Stimulated activated naive B cell treated with anti-CD40 and anti-IgM and Interleukin-4, amounts not matched to agents 10 μg/mL and 1 μg/mL and 100 μg/mL, for 72 hours (primary cell): ENCODE results near the gene SPTLC2.
A peak's percentile ranks its signal among the peaks of the same experiment; 100 is the strongest.

Experiments
- ATAC-seq, 2 donors: fragments of 150-1000 bp; cut with Tn5 transposase; replicated peaks; 2 replicates each; pipeline ENCODE4 v1.10.0; 2021; ENCODE audit warnings: moderate library complexity in 1 of 2
- DNase-seq: peaks from one replicate; pipeline ENCODE4 v3.0.0; 2021
- H3K27ac Mint-ChIP-seq: one replicate; pipeline ENCODE4 v1.8.0; 2022; ENCODE audit warnings: mild to moderate bottlenecking, mixed read lengths
- H3K27me3 Mint-ChIP-seq, 2 donors: one replicate each; pipeline ENCODE4 v1.8.0; 2022; ENCODE audit warnings: mixed read lengths in 2 of 2
- H3K36me3 Mint-ChIP-seq, 2 donors: one replicate each; pipeline ENCODE4 v1.8.0; 2022; ENCODE audit warnings: mixed read lengths in 2 of 2, mild to moderate bottlenecking in 1 of 2
- H3K4me1 Mint-ChIP-seq, 2 donors: one replicate each; pipeline ENCODE4 v1.8.0; 2022; ENCODE audit warnings: mixed read lengths in 2 of 2, mild to moderate bottlenecking in 1 of 2
- H3K4me3 Mint-ChIP-seq, 2 donors: one replicate each; pipeline ENCODE4 v1.8.0; 2022; ENCODE audit warnings: mild to moderate bottlenecking in 2 of 2, mixed read lengths in 2 of 2, moderate library complexity in 1 of 2
- H3K9me3 Mint-ChIP-seq, 2 donors: one replicate each; pipeline ENCODE4 v1.8.0; 2022; ENCODE audit warnings: mixed read lengths in 2 of 2, mild to moderate bottlenecking in 1 of 2

SPTLC2 gene

DNA sequence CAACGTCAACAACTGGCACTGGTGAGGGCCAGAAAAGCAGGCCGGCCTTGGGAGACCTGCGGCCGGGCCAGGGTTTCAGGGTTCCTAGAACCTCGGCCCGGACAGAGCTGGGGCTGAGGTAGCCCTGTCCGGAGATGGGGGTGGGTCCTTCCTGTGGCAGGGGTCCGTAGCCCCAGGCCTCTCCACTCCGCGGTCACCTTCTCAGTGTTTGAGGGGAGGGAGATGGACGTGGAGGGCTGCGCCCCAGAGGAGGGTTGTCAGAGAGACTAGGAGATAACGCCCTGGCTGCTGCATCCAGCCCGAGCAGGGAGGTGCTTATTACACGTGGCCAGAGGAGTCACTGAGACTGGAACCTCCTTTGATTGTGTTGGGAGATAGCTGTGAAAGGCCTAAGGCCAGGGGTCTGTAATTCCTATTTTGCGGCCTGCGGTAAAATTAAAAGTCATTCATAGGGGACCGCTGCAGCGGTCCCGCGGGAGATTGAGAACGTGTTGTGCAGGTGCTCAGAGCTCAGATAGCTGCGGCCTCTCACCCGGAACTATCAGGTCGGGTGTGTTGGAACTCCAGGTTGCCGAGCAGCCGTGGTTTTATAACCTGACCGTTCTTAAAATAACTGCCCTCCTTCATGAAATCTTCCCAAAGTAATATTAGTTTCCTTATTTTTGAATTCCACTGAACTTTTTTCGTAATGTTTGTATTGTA is 158.0 kb downstream of the SPTLC2 start:
- H3K27ac Mint-ChIP-seq: peak overlapping the region; percentile 100
- ATAC-seq: peak; percentile 32 to 35
- DNase-seq: peak; percentile 18
- H3K36me3 Mint-ChIP-seq: peaks cover 21 to 33% of the 10 kb centered on the region in 2 donors
- H3K4me3 Mint-ChIP-seq: peak overlapping the region; percentile 98 to 99
- peaks cover 19 to 48% of the 10 kb centered on the region in 2 donors for H3K4me1 Mint-ChIP-seq
- H3K9me3 Mint-ChIP-seq: no peaks in the 10 kb centered on the region
- no peaks in the 10 kb centered on the region for H3K27me3 Mint-ChIP-seq

DNA sequence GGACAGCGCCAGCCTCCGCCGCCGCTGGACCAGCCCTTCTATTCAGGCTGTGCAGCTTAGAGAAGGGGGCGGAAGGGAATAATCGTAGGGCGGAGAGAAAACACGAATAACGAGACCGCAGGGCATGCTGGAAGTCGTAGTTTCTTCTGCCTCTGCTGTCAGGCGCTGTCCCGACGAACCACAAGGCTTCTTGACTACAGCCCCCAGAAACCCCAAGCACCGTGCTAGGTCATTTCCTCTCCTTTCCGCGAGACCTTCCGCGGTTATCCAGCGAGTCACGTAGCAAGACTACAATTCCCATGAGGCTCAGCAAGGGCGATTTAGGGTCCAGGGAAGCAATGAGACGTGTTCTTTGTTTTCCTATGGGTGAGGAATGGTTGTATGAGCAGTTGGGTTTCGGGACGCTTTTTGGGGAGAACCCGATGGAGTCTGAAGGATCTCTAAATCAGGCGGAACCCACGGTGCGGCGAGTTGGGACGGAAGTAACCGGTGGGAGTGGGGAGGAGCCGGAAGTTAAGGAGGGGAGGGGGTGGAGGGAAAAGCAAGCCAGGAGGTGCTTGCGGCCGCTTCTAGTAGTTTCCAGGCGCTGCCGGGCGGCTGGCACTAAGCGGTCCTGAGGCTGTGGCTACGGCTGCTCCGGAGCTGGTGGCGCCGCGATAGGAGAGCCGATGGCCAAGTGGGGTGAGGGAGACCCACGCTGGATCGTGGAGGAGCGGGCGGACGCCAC is 158.8 kb downstream of the SPTLC2 start, which contains the start of the genes AHSA1 and VIPAS39:
TSS of gene AHSA1 (plus strand) at position 572 of the 727 bp plus-strand sequence. CDS start at position 669, 97 bp downstream.
TSS of gene VIPAS39 (minus strand) at position 80 of the 727 bp plus-strand sequence. CDS start 3,499 bp downstream, outside the sequence.
- Mint-ChIP-seq H3K9me3 (no peaks in the 10 kb centered on the region), H3K4me3 (peak within 1 kb of the TSS; percentile 98 to 99), H3K27ac (peak within 1 kb of the TSS; percentile 100), H3K27me3 (no peaks in the 10 kb centered on the region), H3K36me3 (peaks cover 23 to 36% of the 10 kb centered on the region in 2 donors), H3K4me1 (peaks cover 19 to 48% of the 10 kb centered on the region in 2 donors)
- peak; percentile 94 for DNase-seq
- peak; percentile 95 for ATAC-seq

DNA sequence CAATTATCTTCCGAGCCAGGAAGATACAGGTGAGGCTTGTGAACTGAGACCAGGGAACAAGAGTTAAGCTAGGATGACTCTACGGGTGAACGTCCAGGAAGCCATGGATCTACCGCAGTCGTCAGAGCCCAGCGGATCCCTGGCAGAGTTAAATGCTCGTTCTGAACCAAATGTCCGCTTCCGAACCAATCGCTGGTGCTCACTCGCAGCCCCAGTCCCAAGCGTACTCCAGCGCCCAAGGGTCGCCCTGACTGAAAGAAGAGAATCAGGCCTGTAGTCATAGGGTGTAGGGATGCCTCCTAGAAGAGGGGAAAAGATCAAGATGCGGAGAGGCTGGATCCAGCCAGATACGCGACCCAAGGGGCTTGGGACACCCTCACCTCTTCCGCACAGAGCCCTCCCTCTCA is 159.3 kb downstream of the SPTLC2 start:
- DNase-seq: no peak
- H3K4me1 Mint-ChIP-seq: peaks cover 19 to 48% of the 10 kb centered on the region in 2 donors
- ATAC-seq: no peak
- peak overlapping the region; percentile 100 for H3K27ac Mint-ChIP-seq
- H3K27me3 Mint-ChIP-seq: no peaks in the 10 kb centered on the region
- H3K36me3 Mint-ChIP-seq: peaks cover 23 to 36% of the 10 kb centered on the region in 2 donors
- H3K4me3 Mint-ChIP-seq: peak overlapping the region; percentile 98 to 99
- no peaks in the 10 kb centered on the region for H3K9me3 Mint-ChIP-seq
